Measurements from ENCODE around the gene HSBP1L1. TPM values are rescaled to one million over a fixed set of nuclear protein-coding genes. Genes with fewer than 3 reads are reported as not detected.

Gene HSBP1L1
- total and polyA plus RNA-seq, 2 donors (not counting 3 experiments of a cell fraction or from before 2014, with no cell fraction given): 5.2 to 7.1 TPM

GRCh38 chr18:79985172-79985571 lies 20.7 kb downstream of the HSBP1L1 start:
- Histone ChIP-seq H3K79me2 (ENCODE audit: control insufficient read depth, insufficient read depth, low read length) (peaks cover 81% of the 10 kb centered on the region), H3K36me3 (ENCODE audit: control insufficient read depth in 2 of 2, extremely low read depth in 1 of 2, insufficient read depth in 2 of 2, low read length in 2 of 2) (peaks cover 4 to 7% of the 10 kb centered on the region in 2 experiments), H3K4me1 (ENCODE audit: control insufficient read depth, extremely low read depth, insufficient read depth, low read length) (peaks cover 13% of the 10 kb centered on the region), H3K27ac (ENCODE audit: insufficient read depth, low read depth, low read length) (no peak overlapping the region), H3K9me3 (replicated peaks; ENCODE audit: control insufficient read depth, insufficient read depth, low read length) (no peaks in the 10 kb centered on the region), H3K27me3 (ENCODE audit: control insufficient read depth in 2 of 2, insufficient read depth in 2 of 2, low read length in 2 of 2) (no peaks in the 10 kb centered on the region), H3K9ac (replicated peaks; ENCODE audit: extremely low read depth, insufficient read depth, low read length) (no peak overlapping the region), H3K9me1 (replicated peaks; ENCODE audit: control insufficient read depth, extremely low read depth, insufficient read depth, low read length) (no peaks in the 10 kb centered on the region), H4K20me1 (replicated peaks; ENCODE audit: control insufficient read depth, extremely low read depth, insufficient read depth, low read length) (no peaks in the 10 kb centered on the region), H3K4me2 (ENCODE audit: insufficient read depth, low read length) (no peak overlapping the region), H2AFZ (ENCODE audit: low read depth, low read length) (no peak overlapping the region), H3K4me3 (replicated peaks in 1 of 3; ENCODE audit: insufficient read depth in 1 of 3, low read depth in 1 of 3, low read length in 3 of 3) (no peak overlapping the region)
- TF ChIP-seq, protein P1, sequence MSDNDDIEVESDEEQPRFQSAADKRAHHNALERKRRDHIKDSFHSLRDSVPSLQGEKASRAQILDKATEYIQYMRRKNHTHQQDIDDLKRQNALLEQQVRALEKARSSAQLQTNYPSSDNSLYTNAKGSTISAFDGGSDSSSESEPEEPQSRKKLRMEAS (IDR thresholded peaks at IDR 0.05; ENCODE audit: insufficient read depth, insufficient read length): no peak
- TF ChIP-seq JUN (IDR thresholded peaks at IDR 0.05; ENCODE audit: borderline replicate concordance, insufficient read depth, insufficient read length, low read depth): no peak
- no peak for TF ChIP-seq MYC (IDR thresholded peaks at IDR 0.05; ENCODE audit: low read depth, low read length)
- TF ChIP-seq POLR2A (IDR thresholded peaks at IDR 0.05; ENCODE audit: low read depth, low read length): no peak
- TF ChIP-seq POLR2AphosphoS5 (IDR thresholded peaks at IDR 0.05; ENCODE audit: insufficient read depth, low read depth, low read length): no peak
- no peak for TF ChIP-seq FOS (IDR thresholded peaks at IDR 0.05; ENCODE audit: borderline replicate concordance, insufficient read depth, low read length)
- TF ChIP-seq GATA2 (IDR thresholded peaks at IDR 0.05; ENCODE audit: insufficient read depth, insufficient read length, low read depth, low read length): no peak
- TF ChIP-seq, protein P2, sequence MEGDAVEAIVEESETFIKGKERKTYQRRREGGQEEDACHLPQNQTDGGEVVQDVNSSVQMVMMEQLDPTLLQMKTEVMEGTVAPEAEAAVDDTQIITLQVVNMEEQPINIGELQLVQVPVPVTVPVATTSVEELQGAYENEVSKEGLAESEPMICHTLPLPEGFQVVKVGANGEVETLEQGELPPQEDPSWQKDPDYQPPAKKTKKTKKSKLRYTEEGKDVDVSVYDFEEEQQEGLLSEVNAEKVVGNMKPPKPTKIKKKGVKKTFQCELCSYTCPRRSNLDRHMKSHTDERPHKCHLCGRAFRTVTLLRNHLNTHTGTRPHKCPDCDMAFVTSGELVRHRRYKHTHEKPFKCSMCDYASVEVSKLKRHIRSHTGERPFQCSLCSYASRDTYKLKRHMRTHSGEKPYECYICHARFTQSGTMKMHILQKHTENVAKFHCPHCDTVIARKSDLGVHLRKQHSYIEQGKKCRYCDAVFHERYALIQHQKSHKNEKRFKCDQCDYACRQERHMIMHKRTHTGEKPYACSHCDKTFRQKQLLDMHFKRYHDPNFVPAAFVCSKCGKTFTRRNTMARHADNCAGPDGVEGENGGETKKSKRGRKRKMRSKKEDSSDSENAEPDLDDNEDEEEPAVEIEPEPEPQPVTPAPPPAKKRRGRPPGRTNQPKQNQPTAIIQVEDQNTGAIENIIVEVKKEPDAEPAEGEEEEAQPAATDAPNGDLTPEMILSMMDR (IDR thresholded peaks at IDR 0.05; ENCODE audit: extremely low read depth in 1 of 2, insufficient read depth in 1 of 2, low read depth in 1 of 2, low read length in 2 of 2): no peak
- TF ChIP-seq EZH2 (IDR thresholded peaks at IDR 0.05; ENCODE audit: borderline replicate concordance, low read depth, low read length, severe bottlenecking): no peak
- FAIRE-seq (no peak), DNase-seq (ENCODE audit: low read depth, low spot score) (no peak)
- CTCF ChIA-PET: interaction anchor here (1.0 to 1.4 kb wide), 3 partner anchors 8 to 175 kb away, joined by 3 read pairs; no protein-coding TSS in a partner anchor
- BruUV-seq (replicated peaks): no TSS peak
- dilution Hi-C loops (cut with MboI; ENCODE audit: extremely low pct_ligation_motif_present, low sequenced_read_pairs): no loop called here
- POLR2A ChIA-PET: no interaction called here
- intact Hi-C loops (cut with micrococcal nuclease): loop anchor here (5.0 kb wide), 1 partner anchor 608 kb away; no protein-coding TSS in a partner anchor
